HCT116 (cell line): Measurements from ENCODE around the gene COBLL1. TPM values are rescaled to one million over a fixed set of nuclear protein-coding genes. Genes with fewer than 3 reads are reported as not detected.

ENCODE experiments used
- ATAC-seq: fragments of 200-7000 bp; cut with Tn5 transposase; 2 replicates; pipeline ENCODE4 v1.9.1; 2020; ENCODE audit warnings: mild to moderate bottlenecking, moderate library complexity
- BruUV-seq: library from RNA; stranded (reverse); fragments of 400-500 nt; replicated peaks from 2 replicates; lab custom pipeline; 2021; lab: Mats Ljungman, UMichigan
- CTCF ChIA-PET: fragments of 300-600 bp; sonication (Branson Sonifier 250); formaldehyde crosslinking; loops from one replicate; lab custom pipeline; 2021; ENCODE audit warnings: antibody characterized with exemption; lab: Charles Lee
- POLR2A ChIA-PET: fragments of 300-600, 350-600 bp; sonication (Branson Sonifier 250); formaldehyde crosslinking; loops from one replicate; lab custom pipeline; 2021; ENCODE audit warnings: antibody characterized with exemption; lab: Charles Lee
- RAD21 ChIA-PET, 2 experiments: fragments of 300-600 bp; sonication (Branson Sonifier 250); formaldehyde crosslinking; loops; one replicate each; lab custom pipeline; 2023; ENCODE audit warnings: low total read pairs in 2 of 2; ENCODE audit not compliant: uncharacterized antibody in 2 of 2, unreplicated experiment in 2 of 2, low non-redundant PET in 1 of 2; lab: Charles Lee
- DNase-seq: peaks from one replicate; pipeline ENCODE4 v3.0.0-alpha.2; 2010; ENCODE audit warnings: low read depth, low spot score
- H2AFZ ChIP-seq: fragments of 200-600 bp; shearing (Covaris generic), sonication (generic); 2 replicates; pipeline ENCODE4 v1.6.1; 2017; ENCODE audit warnings: low read depth, mixed run types, mixed read lengths, antibody characterized with exemption, low read length; ENCODE audit not compliant: poor library complexity, severe bottlenecking
- H3K27ac ChIP-seq: 2 replicates; pipeline ENCODE4 v1.5.1; 2012; ENCODE audit warnings: low read depth, low read length
- H3K27me3 ChIP-seq: fragments of 200-600 bp; sonication (generic); 2 replicates; pipeline ENCODE4 v1.6.1; 2016; ENCODE audit warnings: mixed run types, low read length, mixed read lengths; ENCODE audit not compliant: insufficient read depth
- H3K36me3 ChIP-seq, 2 experiments: fragments of 200-500 bp in 1 of 2; fragments of 200-600 bp in 1 of 2; sonication (Bioruptor generic) in 1 of 2; sonication (generic) in 1 of 2; 2 replicates each; pipeline versions ENCODE4 v1.5.1 to v1.6.1; 2014 to 2016; ENCODE audit warnings: low read length in 2 of 2, inconsistent platforms in 1 of 2, mixed read lengths in 1 of 2, mixed run types in 1 of 2; ENCODE audit not compliant: insufficient read depth in 2 of 2, control insufficient read depth in 1 of 2
- H3K4me1 ChIP-seq, 2 experiments: fragments of 200-600 bp in 1 of 2; sonication (generic) in 1 of 2; 2 replicates each; pipeline versions ENCODE4 v1.5.1 to v1.6.1; 2012 to 2017; ENCODE audit warnings: low read length in 2 of 2, inconsistent platforms in 1 of 2, mild to moderate bottlenecking in 1 of 2, mixed read lengths in 1 of 2, mixed run types in 1 of 2, moderate library complexity in 1 of 2; ENCODE audit not compliant: insufficient read depth in 2 of 2, control insufficient read depth in 1 of 2
- H3K4me2 ChIP-seq: fragments of 200-600 bp; sonication (generic); 2 replicates; pipeline ENCODE4 v1.6.1; 2017; ENCODE audit warnings: mixed run types, low read length, mixed read lengths
- H3K4me3 ChIP-seq, 2 experiments: fragments of 200-600 bp in 1 of 2; sonication (generic) in 1 of 2; replicated peaks in 1 of 2; 2 replicates each; pipeline ENCODE4 v1.5.1; 2011 to 2016; ENCODE audit warnings: low read length in 2 of 2, control low read depth in 1 of 2, low read depth in 1 of 2, mild to moderate bottlenecking in 1 of 2, mixed read lengths in 1 of 2, mixed run types in 1 of 2
- H3K79me2 ChIP-seq: fragments of 200-600 bp; sonication (generic); 2 replicates; pipeline ENCODE4 v1.6.1; 2017; ENCODE audit warnings: mild to moderate bottlenecking, mixed run types, low read length, moderate library complexity, mixed read lengths; ENCODE audit not compliant: insufficient read depth
- H3K9ac ChIP-seq: fragments of 200-600 bp; sonication (generic); 2 replicates; pipeline ENCODE4 v1.6.1; 2016; ENCODE audit warnings: low read length, mixed read lengths
- H3K9me2 ChIP-seq: fragments of 200-600 bp; sonication (generic), shearing (Covaris generic); 2 replicates; pipeline ENCODE4 v1.6.1; 2017; ENCODE audit warnings: mixed run types, mild to moderate bottlenecking, moderate library complexity; ENCODE audit not compliant: insufficient read depth
- H3K9me3 ChIP-seq, 2 experiments: fragments of 200-500 bp in 1 of 2; fragments of 200-600 bp in 1 of 2; sonication (Bioruptor generic) in 1 of 2; sonication (generic) in 1 of 2; 2 replicates each; pipeline ENCODE4 v1.6.1; 2014 to 2017; ENCODE audit warnings: low read length in 2 of 2, mixed read lengths in 2 of 2, inconsistent platforms in 1 of 2, low read depth in 1 of 2, mild to moderate bottlenecking in 1 of 2, mixed run types in 1 of 2, moderate library complexity in 1 of 2; ENCODE audit not compliant: control insufficient read depth in 1 of 2, insufficient read depth in 1 of 2
- H4K20me1 ChIP-seq: fragments of 200-600 bp; sonication (generic), shearing (Covaris generic); 2 replicates; pipeline ENCODE4 v1.6.1; 2017; ENCODE audit warnings: mixed run types, mild to moderate bottlenecking, moderate library complexity; ENCODE audit not compliant: insufficient read depth
- ATF3 ChIP-seq: IDR thresholded peaks from 2 replicates; pipeline ENCODE4 v1.6.1; 2012
- CEBPB ChIP-seq: IDR thresholded peaks from 2 replicates; pipeline ENCODE4 v1.6.1; 2012; ENCODE audit warnings: low read depth
- CTCF ChIP-seq, 3 experiments: fragments of 200-600 bp in 1 of 3; sonication (generic) in 1 of 3; IDR thresholded peaks in 2 of 3; conservative IDR thresholded peaks in 1 of 3; 2 replicates each; pipeline ENCODE4 v1.5.1; 2012 to 2017; ENCODE audit warnings: low read depth in 2 of 3, low read length in 2 of 3, antibody characterized with exemption in 1 of 3, borderline replicate concordance in 1 of 3, control low read depth in 1 of 3, mild to moderate bottlenecking in 1 of 3, mixed read lengths in 1 of 3, mixed run types in 1 of 3, moderate library complexity in 1 of 3; ENCODE audit not compliant: insufficient read depth in 1 of 3
- EGR1 ChIP-seq: IDR thresholded peaks from 2 replicates; pipeline ENCODE4 v1.6.1; 2012; ENCODE audit warnings: low read depth
- ELF1 ChIP-seq: IDR thresholded peaks from 2 replicates; pipeline ENCODE4 v1.6.1; 2012; ENCODE audit warnings: low read depth, borderline replicate concordance
- EZH2phosphoT487 ChIP-seq: fragments of 200-600 bp; IDR thresholded peaks from 2 replicates; pipeline ENCODE4 v1.6.1; 2018; ENCODE audit warnings: antibody characterized with exemption, borderline replicate concordance
- JUND ChIP-seq: IDR thresholded peaks from 2 replicates; pipeline ENCODE4 v1.6.1; 2012
- MAX ChIP-seq: IDR thresholded peaks from 2 replicates; pipeline ENCODE4 v1.6.1; 2012
- POLR2A ChIP-seq: IDR thresholded peaks from 2 replicates; pipeline ENCODE4 v1.7.0; 2011; ENCODE audit warnings: borderline replicate concordance; ENCODE audit not compliant: insufficient read depth, insufficient read length; ENCODE audit errors: extremely low read depth
- POLR2AphosphoS5 ChIP-seq: IDR thresholded peaks from 2 replicates; pipeline ENCODE4 v1.6.1; 2011; ENCODE audit warnings: mild to moderate bottlenecking, low read depth, low read length, moderate library complexity
- REST ChIP-seq: IDR thresholded peaks from 2 replicates; pipeline ENCODE4 v1.6.1; 2012; ENCODE audit warnings: low read depth
- SP1 ChIP-seq: IDR thresholded peaks from 2 replicates; pipeline ENCODE4 v1.6.1; 2012; ENCODE audit warnings: low read depth
- SRF ChIP-seq: IDR thresholded peaks from 2 replicates; pipeline ENCODE4 v1.6.1; 2012; ENCODE audit warnings: low read depth
- TCF7L2 ChIP-seq: IDR thresholded peaks from 2 replicates; pipeline ENCODE4 v1.7.0; 2011; ENCODE audit warnings: borderline replicate concordance, inconsistent platforms; ENCODE audit not compliant: insufficient read depth, insufficient read length; ENCODE audit errors: extremely low read depth
- ZBTB33 ChIP-seq: IDR thresholded peaks from 2 replicates; pipeline ENCODE4 v1.6.1; 2011; ENCODE audit warnings: mild to moderate bottlenecking, low read length, moderate library complexity; ENCODE audit not compliant: insufficient replicate concordance; ENCODE audit errors: extremely low read depth
- ZFX ChIP-seq: fragments of 450-650 bp; IDR thresholded peaks from 2 replicates; pipeline ENCODE4 v1.6.1; 2017
- ZNF274 ChIP-seq: fragments of 200-500 bp; sonication (Bioruptor generic); IDR thresholded peaks from 2 replicates; pipeline ENCODE4 v1.6.1; 2014; ENCODE audit warnings: mild to moderate bottlenecking, low read depth, low read length, inconsistent platforms
- intact Hi-C: fragments of 100-400 bp; cut with micrococcal nuclease; formaldehyde crosslinking; loops from 2 replicates; pipeline ENCODE4 v1.10.0; 2022
- total RNA-seq: library from RNA; stranded (reverse); gene quantifications from one replicate; pipeline ENCODE4 v1.2.1, GENCODE V29; 2021; ENCODE audit not compliant: unreplicated experiment

COBLL1 gene
- total RNA-seq, 1 experiment from 2014 or later, result 3.6 TPM

GRCh38 chr2:164688896-164689419 lies 152.7 kb downstream of the COBLL1 start:
- H3K9me3 ChIP-seq, result no peaks in the 10 kb centered on the region
- no peaks in the 10 kb centered on the region for H3K27me3 ChIP-seq
- H2AFZ ChIP-seq, result no peak overlapping the region
- H3K4me2 ChIP-seq, result no peak overlapping the region
- no peak for ATAC-seq
- no peak overlapping the region for H3K27ac ChIP-seq
- no peaks in the 10 kb centered on the region for H3K79me2 ChIP-seq
- ChIA-PET POLR2A (no interaction called here), CTCF (no interaction called here)
- H3K9ac ChIP-seq, result no peak overlapping the region
- no peak overlapping the region for H3K4me3 ChIP-seq
- intact Hi-C loops, result no loop called here
- no peaks in the 10 kb centered on the region for H3K9me2 ChIP-seq
- BruUV-seq, result no TSS peak
- TF ChIP-seq POLR2AphosphoS5, result no peak
- TF ChIP-seq ZBTB33, result no peak
- no peak for TF ChIP-seq ZFX
- no peak for TF ChIP-seq MAX
- no peak for TF ChIP-seq ELF1
- no peak for TF ChIP-seq ATF3
- TF ChIP-seq POLR2A, result no peak
- no peak for TF ChIP-seq CTCF (IDR thresholded peaks at IDR 0.05 in 2 of 3, conservative IDR thresholded peaks at IDR 0.05 in 1 of 3; ENCODE audit: borderline replicate concordance in 1 of 3, insufficient read depth in 1 of 3, low read depth in 2 of 3, low read length in 2 of 3)
- no peak for TF ChIP-seq SP1
- TF ChIP-seq TCF7L2, result no peak
- no peak for TF ChIP-seq ZNF274
- no peak for TF ChIP-seq CEBPB
- no peak for TF ChIP-seq REST
- TF ChIP-seq EZH2phosphoT487, result no peak
- no peak for TF ChIP-seq SRF
- TF ChIP-seq JUND, result no peak
- no peak for TF ChIP-seq EGR1
- TF ChIP-seq, all 23 proteins: peak for 0
- RAD21 ChIA-PET, result no interaction called here
- H3K36me3 ChIP-seq, result no peaks in the 10 kb centered on the region
- no peaks in the 10 kb centered on the region for H4K20me1 ChIP-seq
- H3K4me1 ChIP-seq, result no peaks in the 10 kb centered on the region
- no peak for DNase-seq
